Endometrial microvascular endothelial cells (primary cell): ENCODE data around the gene MYRIP. TPM values are rescaled to one million over a fixed set of nuclear protein-coding genes. Genes with fewer than 3 reads are reported as not detected.

Source experiments
- in situ Hi-C: cut with HindIII; loops from 2 replicates; pipeline ENCODE4 v1.10.0; 2017; ENCODE audit warnings: low sequenced_read_pairs, low pct_unique_long_range_greater_than_20kb; ENCODE audit errors: inconsistent ontology term
- total RNA-seq: library from RNA; depleted of rRNA; stranded (reverse); fragments of >200 nt; gene quantifications from one replicate; pipeline ENCODE4 v1.2.3, GENCODE V29; 2015; ENCODE audit errors: inconsistent ontology term

The MYRIP gene
- total RNA-seq, 1 donor from 2014 or later = 1.1 TPM

DNA sequence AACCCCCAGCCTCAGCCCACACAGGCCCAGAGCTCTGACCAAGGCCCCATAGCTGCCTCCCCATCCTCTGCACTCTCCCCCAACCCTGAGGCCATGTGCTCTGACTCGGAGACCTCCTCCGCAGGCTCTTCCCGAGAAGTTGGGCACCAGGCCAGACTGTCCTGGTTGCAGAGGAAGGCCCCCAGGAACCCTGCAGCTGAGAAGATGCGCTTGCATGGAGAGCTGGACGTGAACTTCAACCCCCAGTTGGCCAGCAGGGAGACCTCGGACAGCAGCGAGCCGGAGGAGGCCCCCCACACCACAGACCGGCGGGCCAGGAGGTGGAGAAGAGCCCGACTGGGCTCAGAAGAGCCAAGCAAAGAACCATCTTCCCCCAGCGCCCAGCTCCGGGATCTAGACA is 380.6 kb downstream of the MYRIP start:
- in situ Hi-C loops = no loop called here

GRCh38 chr3:40191251-40191650 is 381.8 kb downstream of the MYRIP start:
- in situ Hi-C loops = no loop called here

DNA sequence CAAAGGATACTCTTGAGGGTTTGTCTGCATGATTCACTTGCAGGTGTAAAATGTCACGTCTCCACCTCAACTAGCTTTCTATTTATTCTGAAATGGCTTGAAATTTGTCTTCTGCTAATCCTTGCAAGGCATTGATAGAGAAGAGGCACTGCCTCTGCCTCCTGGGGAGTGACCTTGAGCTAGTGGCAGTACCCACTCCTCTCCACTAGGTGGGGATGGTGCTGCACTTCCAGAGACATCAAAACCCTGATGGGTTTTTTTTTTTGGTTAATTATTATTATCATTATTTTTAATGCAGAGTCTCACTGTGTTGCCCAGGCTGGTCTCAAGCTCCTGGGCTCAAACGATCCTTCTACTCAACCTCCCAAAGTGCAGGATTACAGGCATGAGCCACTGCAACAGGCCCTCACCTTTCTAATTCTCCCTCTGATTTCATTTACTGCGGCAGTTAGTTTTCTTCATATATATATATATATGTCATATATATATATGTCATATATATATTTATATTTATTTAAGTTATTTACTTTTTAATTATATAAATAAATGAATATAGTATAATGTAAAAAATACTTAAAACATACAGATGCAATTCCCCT is 382.5 kb downstream of the MYRIP start:
- in situ Hi-C loops = no loop called here

- in situ Hi-C loops = no loop called here
Measured at GRCh38 chr3:40192628-40193027, 383.2 kb downstream of the MYRIP start.

- in situ Hi-C loops = no loop called here
Measured at GRCh38 chr3:40196966-40197365, 387.6 kb downstream of the MYRIP start.

DNA sequence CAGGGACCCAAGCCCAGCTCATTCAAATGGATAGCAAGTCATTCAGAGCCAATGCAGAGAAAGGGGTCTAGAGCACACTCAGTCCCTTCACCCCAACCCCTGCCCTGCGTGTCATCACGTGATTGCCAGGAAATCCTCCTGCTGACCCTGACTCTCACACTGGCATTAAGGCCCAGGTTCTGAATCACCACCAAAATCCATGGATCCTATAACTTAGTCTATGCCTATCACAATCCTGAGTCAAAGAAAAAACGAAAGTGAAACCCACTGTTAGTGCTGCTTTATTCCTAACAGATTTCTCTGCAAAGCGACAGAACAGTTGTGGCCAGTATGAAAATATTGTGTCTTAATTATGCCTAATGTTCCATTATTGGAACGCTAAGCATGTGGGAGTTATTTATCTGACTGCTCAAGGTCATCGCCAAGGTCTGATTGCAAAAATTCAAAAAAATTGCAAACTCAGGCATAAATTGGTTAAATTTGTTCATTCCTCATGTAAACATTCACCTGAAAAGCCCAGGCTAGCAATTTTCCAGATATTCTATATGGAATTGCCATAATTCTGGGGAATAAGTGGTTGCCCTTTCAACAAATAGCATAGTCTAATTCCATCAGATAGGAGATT is 391.4 kb downstream of the MYRIP start:
- in situ Hi-C loops = no loop called here

DNA sequence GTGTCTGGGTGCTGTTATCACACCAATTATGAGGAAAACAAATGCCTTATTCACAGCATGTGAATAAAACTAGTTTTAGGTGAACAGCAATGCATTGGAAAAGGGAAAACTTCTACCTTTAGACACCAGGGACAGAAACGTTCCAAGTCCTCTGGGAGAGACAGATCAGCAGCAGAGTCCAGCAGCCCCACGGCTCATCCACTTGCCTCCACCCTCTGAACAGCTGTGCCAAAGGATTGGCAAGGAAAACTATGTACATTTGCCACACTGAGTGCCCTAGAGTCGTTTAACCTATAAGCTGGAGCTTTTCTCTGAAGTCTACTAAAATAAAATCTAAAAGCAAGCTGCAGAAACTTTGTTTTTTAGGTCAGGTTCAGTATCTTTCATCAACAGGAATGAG is 392.4 kb downstream of the MYRIP start:
- in situ Hi-C loops = no loop called here

- in situ Hi-C loops = no loop called here
Measured at GRCh38 chr3:40206522-40206921, 397.1 kb downstream of the MYRIP start.

DNA sequence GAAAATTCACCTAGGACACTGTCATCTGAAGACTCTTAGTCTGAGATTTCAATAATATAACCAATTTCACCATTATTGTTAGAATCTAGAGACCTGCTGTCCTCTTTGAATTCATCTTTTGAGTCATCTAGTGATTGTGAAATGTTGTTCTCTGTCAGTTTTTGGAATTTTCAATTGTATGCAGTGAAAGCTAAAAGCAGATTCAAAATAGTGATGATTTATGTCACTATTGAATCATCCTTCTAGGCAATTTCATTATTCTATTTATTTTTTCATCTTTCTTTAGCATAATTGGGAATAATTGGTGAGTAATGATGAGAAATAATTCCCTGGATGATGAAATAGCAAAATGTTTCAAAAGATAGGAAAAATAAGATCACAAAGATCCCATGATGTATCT is 398.4 kb downstream of the MYRIP start:
- in situ Hi-C loops = no loop called here

GRCh38 chr3:40208251-40208650 is 398.8 kb downstream of the MYRIP start:
- in situ Hi-C loops = no loop called here

DNA sequence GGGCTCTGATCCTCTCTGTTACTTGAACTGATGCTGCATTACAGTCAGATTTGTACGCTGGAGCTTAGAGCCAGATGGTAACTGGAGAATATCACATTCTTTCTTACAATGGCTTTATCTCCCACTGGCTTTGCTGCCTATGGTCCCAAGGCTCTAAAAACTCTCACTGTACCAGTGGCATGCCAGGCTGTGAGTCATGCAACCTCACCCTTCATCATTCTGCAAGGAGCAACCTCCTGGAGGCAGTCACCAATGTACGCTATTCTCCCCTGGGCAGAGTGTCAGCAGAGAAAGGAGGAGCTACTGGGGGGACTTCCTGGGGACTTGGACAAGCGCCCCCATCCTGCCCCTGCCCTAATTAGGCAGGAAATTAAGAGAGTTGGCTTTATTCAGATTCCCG is 402.2 kb downstream of the MYRIP start:
- in situ Hi-C loops = no loop called here

- in situ Hi-C loops = no loop called here
Measured at GRCh38 chr3:40213556-40213955, 404.1 kb downstream of the MYRIP start.

DNA sequence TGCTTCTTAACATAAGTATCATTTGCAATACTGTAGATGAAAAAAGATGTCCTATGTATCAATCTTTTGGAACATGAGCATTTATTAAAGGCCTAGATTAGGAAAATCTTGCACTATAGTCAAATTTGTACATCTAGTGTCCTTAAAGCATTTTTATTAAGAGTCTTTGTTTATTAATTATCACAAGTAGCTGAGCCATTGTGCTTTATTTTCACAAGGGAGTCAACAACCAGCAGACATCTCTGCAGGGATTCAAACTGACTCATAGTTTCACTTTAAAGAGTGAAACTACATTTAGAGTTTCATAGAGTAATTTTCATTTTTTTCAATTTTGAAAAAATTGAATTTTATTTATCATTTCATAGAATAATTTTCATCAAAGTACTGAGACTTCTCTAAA is 405.6 kb downstream of the MYRIP start:
- in situ Hi-C loops = no loop called here

DNA sequence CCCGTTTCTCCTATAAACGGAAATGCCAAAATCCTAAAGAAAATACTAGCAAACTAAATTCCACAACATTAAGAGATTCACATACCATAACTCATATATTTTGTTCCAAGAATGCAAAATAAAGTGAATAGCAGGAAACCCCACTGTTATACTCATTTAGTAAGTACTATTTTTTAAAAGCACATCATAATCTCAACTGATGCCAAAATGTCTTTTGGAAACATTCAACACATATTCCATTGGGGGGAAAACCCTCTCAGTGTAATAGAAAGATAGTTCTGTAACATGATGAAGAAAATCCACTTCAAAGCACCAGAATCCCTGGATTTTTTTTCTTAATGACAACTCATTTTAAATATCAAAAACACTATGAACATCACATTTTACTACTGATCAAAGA is 407.1 kb downstream of the MYRIP start:
- in situ Hi-C loops = no loop called here

GRCh38 chr3:40223856-40224255 is 414.4 kb downstream of the MYRIP start:
- in situ Hi-C loops = no loop called here

DNA sequence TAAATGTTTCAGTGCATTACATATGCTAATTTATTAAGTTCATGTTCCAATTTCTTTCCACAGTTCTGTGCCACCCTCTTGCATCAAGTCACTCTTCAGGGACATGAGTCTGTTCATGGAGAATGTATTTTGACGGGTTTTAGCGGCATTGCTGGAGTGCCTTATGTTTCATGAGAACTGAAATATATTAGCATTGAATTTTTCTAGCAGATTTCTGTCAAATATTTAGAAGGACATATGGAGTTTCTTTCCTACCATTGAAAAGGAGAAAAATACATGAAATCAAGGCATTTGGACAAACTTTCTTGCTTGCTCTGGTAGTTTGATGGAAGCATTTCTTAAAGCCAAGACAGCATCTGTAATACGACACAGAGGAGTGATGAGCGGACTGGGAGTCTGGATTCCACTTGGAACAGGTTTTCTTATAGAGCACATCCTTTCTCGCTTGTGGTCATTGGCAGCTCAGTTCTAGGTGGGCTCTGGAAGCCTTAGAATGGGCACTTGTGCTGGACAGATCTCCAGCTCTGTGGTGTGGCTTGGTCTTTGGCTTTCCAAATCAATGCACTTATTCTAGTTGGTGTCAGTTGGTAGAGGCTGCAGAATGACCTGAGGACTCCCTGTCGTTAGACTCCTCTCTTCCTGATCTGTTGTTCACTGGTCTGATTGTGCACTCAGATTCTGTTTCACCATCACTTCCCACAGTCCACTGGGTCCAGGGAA is 415.5 kb downstream of the MYRIP start:
- in situ Hi-C loops = no loop called here

GRCh38 chr3:40226636-40227035 is 417.2 kb downstream of the MYRIP start:
- in situ Hi-C loops = no loop called here

DNA sequence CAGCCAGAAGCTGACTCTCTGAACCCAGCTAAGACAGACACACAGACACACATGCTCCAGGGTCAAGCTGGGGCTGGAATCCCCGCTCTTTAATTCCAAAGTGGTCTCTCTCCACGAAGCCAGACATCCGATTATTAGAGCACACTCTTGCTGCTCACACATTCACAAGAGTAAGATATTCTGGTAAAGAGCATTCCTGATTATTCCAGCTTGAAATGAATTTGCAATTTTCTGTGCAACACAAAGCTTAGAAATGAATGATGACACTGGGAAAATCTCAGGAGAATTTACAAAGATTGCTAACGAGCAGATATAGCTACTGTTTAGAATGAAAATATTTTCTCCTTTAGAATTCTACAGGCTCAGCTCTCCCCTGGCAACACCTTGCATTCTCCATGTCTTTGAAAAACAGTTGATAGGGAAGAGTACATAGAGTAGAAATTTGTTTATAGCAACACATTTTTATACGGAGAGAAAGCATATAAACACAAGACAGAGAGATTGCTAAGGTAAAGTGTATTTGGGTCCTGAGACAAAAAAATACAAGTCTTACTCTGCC is 419.5 kb downstream of the MYRIP start:
- in situ Hi-C loops = no loop called here

DNA sequence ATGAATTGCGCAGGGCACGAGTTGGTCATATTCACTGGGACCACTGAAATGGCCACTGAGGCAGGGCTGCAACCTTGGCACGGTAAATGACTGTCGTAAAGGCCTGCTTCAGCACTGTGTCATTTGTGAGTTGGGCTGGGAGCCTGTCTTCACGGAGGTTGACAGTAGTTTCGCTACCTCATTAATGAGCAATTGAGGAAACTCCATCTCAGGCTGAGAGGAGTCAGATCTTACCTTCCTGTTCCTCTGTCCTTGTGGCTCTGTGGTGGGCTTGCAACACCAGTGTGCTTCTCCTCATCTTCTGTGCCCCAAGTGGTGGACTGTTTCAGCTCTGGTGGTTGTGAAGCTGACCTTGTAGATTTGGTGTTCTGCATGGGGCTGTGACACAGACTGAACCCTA is 420.0 kb downstream of the MYRIP start:
- in situ Hi-C loops = no loop called here

DNA sequence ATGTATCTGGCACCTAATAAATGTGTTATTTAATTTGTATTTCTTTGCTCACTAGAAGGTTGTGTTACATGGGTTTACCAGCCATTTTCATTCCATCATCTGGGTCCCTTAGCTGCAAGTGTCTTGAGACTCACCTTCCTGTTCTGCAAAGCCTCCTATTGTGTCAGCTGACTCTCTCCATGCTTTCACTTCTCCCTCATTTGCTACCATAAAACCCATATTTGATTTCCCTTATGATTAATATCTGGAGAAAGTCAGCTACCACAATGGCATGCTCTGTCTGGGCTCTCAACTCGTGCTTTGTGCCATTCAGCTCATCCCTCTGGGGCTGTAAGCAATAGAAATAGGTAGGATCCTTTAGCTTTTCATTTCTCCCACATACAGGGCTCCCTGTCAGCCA is 420.6 kb downstream of the MYRIP start:
- in situ Hi-C loops = no loop called here
